Stimulated activated CD4-positive, alpha-beta T cell treated with anti-CD3 and anti-CD28 coated beads, Interleukin-12 subunit alpha, Interleukin-12 subunit beta, amount 100 ng/mL, for 4 hours (primary cell): ENCODE results near the gene TMEM33.
"Not testable (repeated sequence)": the region's sequence is repeated elsewhere in the genome, so short reads cannot be mapped to it uniquely, and the experiment has no call there.

Experiments used
- DNase-seq: peaks from one replicate; pipeline ENCODE4 v3.0.0-alpha.2; 2020

TMEM33 gene

GRCh38 chr4:41934901-41935651 is at the start of gene TMEM33:
TMEM33 (plus strand) TSS chr4:41935429; CDS start chr4:41935485, 56 bp downstream.
- DNase-seq, result peak; percentile 72

- DNase-seq, result no peak
Observed at GRCh38 chr4:41885456-41885855, 49.8 kb upstream of the TMEM33 start.

GRCh38 chr4:41887277-41887676 is 48.0 kb upstream of the TMEM33 start:
- no peak for DNase-seq

- no peak for DNase-seq
Observed at GRCh38 chr4:41887821-41888686, 47.2 kb upstream of the TMEM33 start.

- DNase-seq, result no peak
Observed at GRCh38 chr4:41888687-41889074, 46.5 kb upstream of the TMEM33 start.

- no peak for DNase-seq
Observed at GRCh38 chr4:41889317-41889716, 45.9 kb upstream of the TMEM33 start.

GRCh38 chr4:41890085-41890484 is 45.1 kb upstream of the TMEM33 start:
- DNase-seq, result no peak

GRCh38 chr4:41896648-41897047 is 38.6 kb upstream of the TMEM33 start:
- no peak for DNase-seq

GRCh38 chr4:41897698-41898097 is 37.5 kb upstream of the TMEM33 start:
- DNase-seq, result no peak

GRCh38 chr4:41909136-41909535 is 26.1 kb upstream of the TMEM33 start:
- not testable (repeated sequence) for DNase-seq

- DNase-seq, result no peak
Observed at GRCh38 chr4:41912546-41912945, 22.7 kb upstream of the TMEM33 start.

GRCh38 chr4:41913509-41913908 is 21.7 kb upstream of the TMEM33 start:
- DNase-seq, result no peak

GRCh38 chr4:41918278-41918677 is 17.0 kb upstream of the TMEM33 start:
- no peak for DNase-seq

- DNase-seq, result not testable (repeated sequence)
Observed at GRCh38 chr4:41920416-41920815, 14.8 kb upstream of the TMEM33 start.

- DNase-seq, result no peak
Observed at GRCh38 chr4:41921476-41921875, 13.8 kb upstream of the TMEM33 start.

- no peak for DNase-seq
Observed at GRCh38 chr4:41927796-41928499, 7.3 kb upstream of the TMEM33 start.

GRCh38 chr4:41930139-41930831 is 4.9 kb upstream of the TMEM33 start:
- no peak for DNase-seq

- DNase-seq, result no peak
Observed at GRCh38 chr4:41932988-41933387, 2.2 kb upstream of the TMEM33 start.

- DNase-seq, result no peak
Observed at GRCh38 chr4:41933997-41934503, 1.2 kb upstream of the TMEM33 start.

GRCh38 chr4:41934514-41934900 is 722 bp upstream of the TMEM33 start:
- DNase-seq, result no peak

- DNase-seq, result peak; percentile 19
Observed at GRCh38 chr4:41935652-41936021, 408 bp downstream of the TMEM33 start.

GRCh38 chr4:41939016-41939626 is 3.9 kb downstream of the TMEM33 start:
- DNase-seq, result no peak
